Lung (tissue), 12 donors: ENCODE results near the gene NTN1. TPM values are rescaled to one million over a fixed set of nuclear protein-coding genes. Genes with fewer than 3 reads are reported as not detected.

ENCODE experiments used
- ATAC-seq: fragments of 200-7000 bp; cut with Tn5 transposase; one replicate; pipeline ENCODE4 v1.9.1; 2020; ENCODE audit warnings: moderate number of reproducible peaks; ENCODE audit not compliant: insufficient read depth, low FRiP score
- DNase-seq, 3 donors: peaks; one replicate each; pipeline ENCODE4 v3.0.0-alpha.2; 2013 to 2017
- H3K27ac ChIP-seq, 2 donors: one replicate each; pipeline ENCODE4 v1.5.1; 2013; ENCODE audit warnings: mild to moderate bottlenecking in 2 of 2, moderate library complexity in 2 of 2, control low read depth in 1 of 2, inconsistent platforms in 1 of 2, low read depth in 1 of 2, low read length in 1 of 2
- H3K27me3 ChIP-seq, 3 donors: one replicate each; pipeline ENCODE4 v1.5.1; 2013; ENCODE audit warnings: low read length in 2 of 3; ENCODE audit not compliant: control insufficient read depth in 3 of 3, insufficient read depth in 3 of 3
- H3K36me3 ChIP-seq, 4 donors: one replicate each; pipeline ENCODE4 v1.5.1; 2013; ENCODE audit warnings: low read length in 4 of 4, mild to moderate bottlenecking in 1 of 4, moderate library complexity in 1 of 4; ENCODE audit not compliant: control insufficient read depth in 4 of 4, insufficient read depth in 4 of 4
- H3K4me1 ChIP-seq, 5 donors: one replicate each; pipeline ENCODE4 v1.5.1; 2013; ENCODE audit warnings: low read length in 5 of 5, mild to moderate bottlenecking in 2 of 5, moderate library complexity in 1 of 5; ENCODE audit not compliant: control insufficient read depth in 5 of 5, insufficient read depth in 5 of 5
- H3K4me3 ChIP-seq: one replicate; pipeline ENCODE4 v1.5.1; 2013; ENCODE audit warnings: mild to moderate bottlenecking, control low read depth, moderate library complexity
- H3K9ac ChIP-seq, 2 donors: one replicate each; pipeline ENCODE4 v1.5.1; 2013; ENCODE audit warnings: low read length in 2 of 2, control low read depth in 1 of 2; ENCODE audit not compliant: insufficient read depth in 1 of 2
- H3K9me3 ChIP-seq, 4 donors: one replicate each; pipeline ENCODE4 v1.5.1; 2013; ENCODE audit warnings: low read length in 3 of 4, mild to moderate bottlenecking in 1 of 4, moderate library complexity in 1 of 4; ENCODE audit not compliant: control insufficient read depth in 4 of 4, insufficient read depth in 3 of 4
- whole genome bisulfite sequencing, 2 donors: extraction: QIAGEN DNeasy Blood & Tissue Kit; methylation state at CpG; one replicate each; pipeline ENCODE4 v1.1.7; 2013; 5-methylcytosine and 5-hydroxymethylcytosine counted together
- polyA plus RNA-seq, 2 donors: library from polyadenylated mRNA; stranded (reverse); fragments of 200-250 nt; gene quantifications; one replicate each; pipeline ENCODE4 v1.2.1, GENCODE V29; 2013
- total RNA-seq, 2 donors: library from RNA; depleted of rRNA in 1 of 2; stranded (reverse); fragments of >200 nt in 1 of 2; gene quantifications; one replicate each; pipeline ENCODE4 v1.2.1, GENCODE V29; 2014 to 2021
- TF ChIP-seq, protein P1 (sequence below): IDR thresholded peaks from 2 replicates; pipeline ENCODE4 v1.5.1; 2012; ENCODE audit warnings: mild to moderate bottlenecking; ENCODE audit errors: control extremely low read depth, extremely low read depth
- donor health status: control.
- donor health status: control.
- donor health status: Bipolar disorder and iron deficiency.
- donor health status: healthy.
- donor health status: DM: yes; HTN: yes; CAD: no.

Gene NTN1
- total and polyA plus RNA-seq, 4 donors, result 3.6 to 17.1 (median 7.8) TPM

DNA sequence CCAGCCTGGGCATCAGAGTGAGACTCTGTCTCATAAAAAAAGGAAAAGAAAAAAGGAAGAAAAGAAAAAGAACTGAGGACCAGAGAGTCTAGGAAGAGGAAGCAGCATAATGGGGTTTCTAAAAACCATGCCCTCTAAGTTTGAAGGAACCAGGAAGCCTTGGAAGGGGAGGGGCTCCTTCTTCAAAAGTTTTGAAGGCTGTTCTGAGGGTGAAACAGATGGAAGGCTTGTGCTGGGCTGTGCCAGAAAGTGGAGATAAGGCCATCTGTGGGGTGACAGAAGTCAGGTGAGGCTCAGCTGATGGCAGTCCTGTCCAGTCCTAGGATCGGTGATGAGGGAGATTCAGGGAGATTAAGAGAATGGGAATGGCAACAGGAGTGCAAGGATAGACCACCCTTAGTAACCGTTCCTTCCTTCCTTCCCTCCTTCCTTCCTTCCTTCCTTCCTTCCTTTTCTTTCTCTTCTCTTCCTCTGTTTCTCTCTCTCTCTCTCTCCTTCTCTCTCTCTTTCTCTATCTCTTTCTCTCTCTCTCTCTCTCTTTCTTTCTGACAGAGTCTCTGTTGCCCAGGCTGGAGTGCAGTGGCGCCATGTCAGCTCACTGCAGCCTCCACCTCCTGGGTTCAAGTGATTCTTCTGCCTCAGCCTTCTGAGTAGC lies 182.6 kb downstream of the NTN1 start:
- no peak overlapping the region for H3K9ac ChIP-seq
- 58 to 69% methylated on average over 3 of the region's 3 CpGs for WGBS, 2 donors
- DNase-seq, result no peak
- H3K27ac ChIP-seq, result no peak overlapping the region
- H3K9me3 ChIP-seq, result no peaks in the 10 kb centered on the region
- H3K36me3 ChIP-seq, result no peaks in the 10 kb centered on the region
- no peak for ATAC-seq
- H3K4me3 ChIP-seq, result no peak overlapping the region
- peaks cover 0 to 11% (median 0%) of the 10 kb centered on the region in 5 donors for H3K4me1 ChIP-seq
- H3K27me3 ChIP-seq, result peaks cover 0 to 11% (median 0%) of the 10 kb centered on the region in 3 donors
- TF ChIP-seq, protein P1, sequence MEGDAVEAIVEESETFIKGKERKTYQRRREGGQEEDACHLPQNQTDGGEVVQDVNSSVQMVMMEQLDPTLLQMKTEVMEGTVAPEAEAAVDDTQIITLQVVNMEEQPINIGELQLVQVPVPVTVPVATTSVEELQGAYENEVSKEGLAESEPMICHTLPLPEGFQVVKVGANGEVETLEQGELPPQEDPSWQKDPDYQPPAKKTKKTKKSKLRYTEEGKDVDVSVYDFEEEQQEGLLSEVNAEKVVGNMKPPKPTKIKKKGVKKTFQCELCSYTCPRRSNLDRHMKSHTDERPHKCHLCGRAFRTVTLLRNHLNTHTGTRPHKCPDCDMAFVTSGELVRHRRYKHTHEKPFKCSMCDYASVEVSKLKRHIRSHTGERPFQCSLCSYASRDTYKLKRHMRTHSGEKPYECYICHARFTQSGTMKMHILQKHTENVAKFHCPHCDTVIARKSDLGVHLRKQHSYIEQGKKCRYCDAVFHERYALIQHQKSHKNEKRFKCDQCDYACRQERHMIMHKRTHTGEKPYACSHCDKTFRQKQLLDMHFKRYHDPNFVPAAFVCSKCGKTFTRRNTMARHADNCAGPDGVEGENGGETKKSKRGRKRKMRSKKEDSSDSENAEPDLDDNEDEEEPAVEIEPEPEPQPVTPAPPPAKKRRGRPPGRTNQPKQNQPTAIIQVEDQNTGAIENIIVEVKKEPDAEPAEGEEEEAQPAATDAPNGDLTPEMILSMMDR, result no peak

DNA sequence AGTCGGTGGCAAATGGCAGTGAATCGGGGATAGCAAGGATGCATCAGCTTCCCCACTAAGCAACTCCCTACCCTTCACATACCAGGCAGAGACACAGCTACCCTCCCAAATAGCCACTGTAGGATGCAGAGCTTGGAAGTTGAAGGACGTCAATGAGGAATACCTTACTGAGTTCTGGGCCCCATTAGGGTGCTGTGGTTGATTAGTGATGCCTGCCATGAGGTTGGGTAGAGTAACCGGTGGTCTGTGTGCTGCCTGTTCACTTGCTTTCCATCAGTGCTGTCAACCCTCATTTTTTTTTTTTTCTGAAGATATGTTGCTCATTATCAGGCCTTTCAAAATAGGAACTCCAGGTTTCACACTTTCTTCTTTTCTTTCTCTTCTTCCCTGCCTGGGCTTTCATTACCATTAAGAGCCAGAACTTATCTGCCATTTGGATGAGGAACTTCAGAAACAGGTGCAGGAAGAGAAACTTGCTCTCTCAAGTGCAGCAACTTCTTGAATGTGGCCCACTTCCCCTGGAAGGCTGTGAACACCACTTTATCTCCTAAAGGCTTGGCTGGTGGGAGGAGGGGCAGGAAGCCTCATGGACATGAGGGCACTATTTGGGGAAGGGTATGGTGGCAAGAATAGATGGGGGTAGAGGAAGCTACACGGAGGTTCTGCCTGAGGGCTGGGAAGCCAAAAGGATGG lies 183.5 kb downstream of the NTN1 start:
- DNase-seq (no peak), ATAC-seq (no peak)
- no peak overlapping the region for H3K4me3 ChIP-seq
- peaks cover 0 to 11% (median 0%) of the 10 kb centered on the region in 5 donors for H3K4me1 ChIP-seq
- no peaks in the 10 kb centered on the region for H3K36me3 ChIP-seq
- no peak overlapping the region for H3K27ac ChIP-seq
- H3K9me3 ChIP-seq, result no peaks in the 10 kb centered on the region
- TF ChIP-seq, protein P1, result no peak
- peaks cover 0 to 11% (median 0%) of the 10 kb centered on the region in 3 donors for H3K27me3 ChIP-seq
- WGBS, 2 donors, result 70 to 74% methylated on average over 5 of the region's 5 CpGs
- no peak overlapping the region for H3K9ac ChIP-seq

DNA sequence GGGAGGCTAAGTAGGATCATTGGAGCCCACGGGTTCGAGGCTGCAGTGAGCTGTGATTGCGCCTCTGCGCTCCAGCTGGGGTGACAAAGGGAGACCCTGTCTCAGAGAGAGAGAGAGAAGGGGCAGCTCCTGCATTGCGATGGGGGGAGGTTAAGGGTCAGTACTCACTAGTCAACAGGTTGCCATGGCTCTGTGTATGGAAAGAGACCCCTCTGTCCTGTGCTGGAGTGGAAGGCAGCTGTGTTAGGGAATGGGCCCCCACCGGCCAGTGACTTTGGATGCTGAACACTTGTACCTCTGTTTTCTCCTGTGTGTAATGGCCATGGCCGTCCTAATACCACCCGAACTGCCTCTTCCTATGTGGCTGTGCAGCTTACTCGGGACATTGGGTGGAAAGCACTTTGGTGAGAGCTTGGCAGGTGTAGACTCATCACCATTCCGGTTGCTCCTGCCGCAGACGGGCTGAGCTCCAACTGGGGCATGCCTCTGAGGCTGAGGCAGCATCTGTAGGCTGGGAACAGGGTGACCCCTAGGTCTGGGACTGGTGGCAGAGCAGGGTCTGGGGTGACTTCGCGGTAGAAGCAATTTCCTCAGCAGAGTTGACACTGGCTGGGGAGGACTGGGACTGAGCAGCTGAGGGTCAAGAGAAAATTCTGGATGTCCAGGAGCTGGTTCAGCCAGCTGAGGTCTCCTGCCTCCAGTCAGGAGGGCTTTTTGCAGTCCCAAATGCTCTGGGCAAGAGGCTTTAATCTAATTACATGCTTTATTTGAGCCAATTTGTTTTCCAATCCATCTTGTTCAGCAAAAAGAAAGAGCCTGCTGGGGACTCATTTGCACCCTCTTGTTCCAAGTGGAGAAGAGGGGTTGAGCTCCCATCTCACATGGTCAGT lies 184.5 kb downstream of the NTN1 start:
- H3K4me3 ChIP-seq, result no peak overlapping the region
- DNase-seq, result no peak
- no peak for ATAC-seq
- H3K9me3 ChIP-seq, result no peaks in the 10 kb centered on the region
- no peak overlapping the region for H3K9ac ChIP-seq
- H3K36me3 ChIP-seq, result no peaks in the 10 kb centered on the region
- peaks cover 0 to 11% (median 0%) of the 10 kb centered on the region in 3 donors for H3K27me3 ChIP-seq
- whole genome bisulfite sequencing, 2 donors, result 84 to 87% methylated on average over 14 of the region's 14 CpGs
- peaks cover 0 to 11% (median 0%) of the 10 kb centered on the region in 5 donors for H3K4me1 ChIP-seq
- TF ChIP-seq, protein P1, result no peak
- H3K27ac ChIP-seq, result no peak overlapping the region
